Bone marrow (tissue), 2 donors: ENCODE results near the gene TSPYL6.

Experiments
- DNase-seq, 2 donors: peaks; one replicate each; lab custom pipeline; 2025; lab: John Stamatoyannopoulos, UW

The TSPYL6 gene

DNA sequence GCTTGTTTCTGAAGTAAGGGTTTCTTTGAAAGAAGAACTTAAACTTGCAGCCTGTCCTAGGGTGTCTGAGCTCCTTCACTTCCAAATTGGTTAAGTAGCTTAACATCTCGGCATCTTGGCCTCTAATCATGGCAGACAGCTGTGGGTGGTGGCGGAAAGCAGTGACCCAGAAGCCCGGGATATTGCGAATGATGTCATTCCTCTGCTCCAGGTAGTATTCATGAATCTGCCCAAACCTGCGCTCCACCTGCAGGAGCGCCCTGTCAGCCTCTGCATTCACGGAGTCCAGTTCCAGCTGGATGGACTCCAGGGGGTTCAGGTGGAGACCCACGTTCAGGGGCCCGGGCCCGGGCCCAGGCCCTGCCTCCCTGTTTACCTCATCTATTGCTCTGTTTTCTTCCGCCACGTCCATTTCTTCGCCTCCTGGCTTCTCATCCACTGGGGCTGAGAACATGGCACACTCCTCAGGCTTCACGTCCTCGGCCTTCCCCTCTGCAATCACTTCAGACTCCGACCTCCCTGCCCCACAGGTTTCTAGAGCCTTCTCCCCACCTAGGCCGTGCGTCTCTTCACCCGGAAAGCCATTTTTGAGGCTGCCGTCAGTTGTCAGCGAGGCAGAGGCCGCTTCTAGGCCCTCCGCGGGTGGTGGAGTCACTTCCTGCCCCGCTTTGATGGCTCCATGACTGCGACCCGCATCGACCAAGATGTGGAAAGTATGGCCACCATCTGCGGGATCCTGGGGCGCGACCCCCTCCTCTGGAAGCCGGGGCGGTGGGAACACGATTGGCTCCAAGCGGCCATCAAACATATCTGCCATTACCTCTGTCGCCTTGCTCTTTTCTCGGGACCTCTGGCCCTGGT is 569 bp downstream of the TSPYL6 start:
- no peak for DNase-seq

DNA sequence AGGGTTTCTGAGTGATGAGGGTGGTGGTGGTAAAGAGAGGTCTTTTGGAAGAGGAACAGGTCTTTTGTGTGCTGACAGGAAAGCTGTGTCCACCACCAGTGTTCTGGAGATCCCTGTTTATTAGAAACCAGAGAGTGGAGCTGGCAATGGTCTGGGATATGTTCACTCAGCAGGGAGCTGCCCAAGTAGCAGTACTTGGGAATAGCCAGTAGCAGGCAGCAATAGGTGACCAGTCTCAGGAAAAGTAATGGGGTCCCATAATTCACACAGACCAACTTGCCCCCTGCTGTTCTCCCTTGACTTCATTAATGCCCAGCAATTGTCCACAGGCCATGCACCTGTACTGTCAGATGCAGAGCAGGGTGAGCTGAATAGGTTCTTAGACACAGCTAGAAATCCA is 1.8 kb downstream of the TSPYL6 start:
- no peak for DNase-seq

DNA sequence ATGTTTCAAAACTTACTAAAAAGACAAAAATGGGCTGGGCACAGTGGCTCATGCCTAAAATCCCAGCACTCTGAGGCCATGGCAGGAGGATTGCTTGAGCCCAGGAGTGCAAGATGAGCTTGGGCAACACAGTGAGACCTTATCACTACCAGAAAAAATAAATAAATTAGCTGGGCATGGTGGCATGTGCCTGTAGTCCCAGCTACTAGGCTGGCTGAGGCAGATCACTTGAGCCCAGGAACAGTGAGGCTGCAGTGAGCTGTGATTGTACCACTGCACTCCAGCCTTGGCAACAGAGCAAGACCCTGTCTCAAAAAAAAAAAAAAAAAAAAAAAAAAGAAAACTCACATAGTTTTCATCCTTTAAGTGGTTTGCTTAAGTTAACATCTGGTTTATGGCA is 6.4 kb downstream of the TSPYL6 start:
- no peak for DNase-seq

GRCh38 chr2:54247115-54247514 is 8.9 kb downstream of the TSPYL6 start:
- no peak for DNase-seq

DNA sequence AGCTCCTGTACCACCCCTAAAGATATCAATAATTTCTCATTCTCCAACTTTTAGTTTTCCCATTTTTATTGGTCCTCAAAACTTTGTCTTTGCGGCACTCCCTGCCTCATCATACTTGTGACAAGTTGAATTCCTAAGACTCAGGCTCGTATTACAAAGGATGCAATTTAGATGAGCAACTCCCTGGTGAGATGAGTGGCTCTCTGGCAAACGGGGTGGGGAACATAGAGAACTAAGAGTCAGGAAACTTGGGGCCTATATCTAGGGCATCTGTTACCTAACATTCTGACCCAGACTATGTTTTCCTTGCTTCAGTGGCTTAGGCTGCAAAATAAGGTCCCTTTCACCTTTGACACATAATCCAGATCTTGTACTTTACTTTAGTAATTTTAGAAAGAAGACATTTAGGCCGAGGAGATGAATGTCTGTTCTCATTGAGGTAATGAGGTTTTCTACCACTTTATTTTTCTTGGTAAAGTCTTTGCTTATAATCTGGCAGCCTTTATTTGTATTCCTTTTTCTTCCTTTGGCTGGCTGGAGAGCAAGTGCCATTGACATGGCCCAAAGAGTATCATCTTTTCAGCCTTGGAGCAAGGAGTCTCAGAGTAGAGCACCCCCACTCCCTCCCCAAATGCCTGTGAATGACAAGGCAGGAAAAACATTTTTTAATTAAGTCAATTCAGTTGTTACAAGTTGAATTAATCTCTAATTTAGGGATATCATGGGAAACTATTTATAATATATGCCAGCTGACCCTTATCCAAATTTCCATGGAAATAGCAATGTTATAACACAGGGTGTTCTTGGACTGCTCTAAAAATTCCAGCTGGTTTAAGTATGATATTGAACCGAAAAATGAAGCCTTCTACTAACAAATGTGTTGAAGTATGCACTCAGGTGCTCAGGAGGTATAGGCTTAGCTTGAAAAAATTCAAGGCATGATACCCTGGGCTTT is 15.2 kb downstream of the TSPYL6 start:
- DNase-seq, result no peak

DNA sequence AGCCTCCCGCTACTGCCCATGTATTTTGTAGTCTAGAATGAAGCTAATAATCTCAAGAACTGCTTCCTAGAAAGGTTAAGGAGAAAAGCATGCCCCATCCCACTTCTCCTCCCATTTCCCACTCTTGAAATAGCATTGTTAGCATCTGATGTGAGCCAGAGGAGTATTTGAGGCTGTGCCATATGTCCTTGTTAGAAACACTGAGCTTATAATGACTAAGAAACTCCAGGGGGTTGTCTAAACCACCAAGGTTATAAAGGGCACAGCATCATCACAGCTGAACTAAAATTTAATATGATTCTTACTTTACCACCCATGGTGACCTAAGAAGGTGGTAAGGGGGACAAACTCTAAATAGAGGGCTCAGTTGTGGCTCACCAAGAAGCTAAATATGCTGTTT is 16.6 kb downstream of the TSPYL6 start:
- DNase-seq, result no peak

DNA sequence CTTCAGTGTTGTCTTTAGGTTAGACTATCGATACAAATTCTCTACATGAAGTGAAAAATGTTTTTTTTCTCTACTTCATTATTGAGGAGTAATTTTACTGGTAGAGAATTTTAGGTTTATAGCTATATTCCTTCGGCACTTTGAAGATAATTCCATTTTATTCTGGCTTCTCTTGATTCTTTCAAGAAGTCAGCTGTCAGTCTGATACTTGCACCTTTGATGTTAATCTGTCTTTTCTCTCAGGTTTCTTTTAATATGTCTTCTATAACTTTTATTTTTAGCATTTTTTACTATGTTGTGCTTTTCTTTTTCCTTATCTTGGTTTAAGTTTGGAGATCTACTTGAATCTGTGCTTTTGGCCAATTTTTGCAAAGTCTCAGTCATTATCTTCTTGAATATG is 18.6 kb downstream of the TSPYL6 start:
- DNase-seq, result no peak

GRCh38 chr2:54233832-54234649 is 22.0 kb downstream of the TSPYL6 start:
- DNase-seq, result no peak

GRCh38 chr2:54228945-54229344 is 27.1 kb downstream of the TSPYL6 start:
- DNase-seq, result no peak

DNA sequence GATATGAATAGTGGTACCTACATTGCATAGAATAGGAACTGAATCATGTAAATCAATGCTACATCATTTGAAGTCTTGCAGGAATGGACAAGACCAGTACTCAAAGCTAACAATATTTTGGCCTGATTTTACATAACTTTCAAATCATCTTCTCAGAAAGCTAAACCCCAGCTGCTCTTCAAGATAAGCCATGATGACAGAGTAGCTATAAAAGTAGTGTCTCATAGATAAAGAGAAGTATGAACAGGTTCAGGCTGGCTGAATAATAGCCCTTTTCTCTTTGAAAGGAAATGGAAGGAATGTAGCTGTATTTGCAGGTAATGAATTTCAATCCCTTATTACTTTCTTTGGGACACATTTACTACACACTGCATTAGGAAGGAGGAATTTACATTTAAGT is 28.2 kb downstream of the TSPYL6 start:
- DNase-seq, result no peak

DNA sequence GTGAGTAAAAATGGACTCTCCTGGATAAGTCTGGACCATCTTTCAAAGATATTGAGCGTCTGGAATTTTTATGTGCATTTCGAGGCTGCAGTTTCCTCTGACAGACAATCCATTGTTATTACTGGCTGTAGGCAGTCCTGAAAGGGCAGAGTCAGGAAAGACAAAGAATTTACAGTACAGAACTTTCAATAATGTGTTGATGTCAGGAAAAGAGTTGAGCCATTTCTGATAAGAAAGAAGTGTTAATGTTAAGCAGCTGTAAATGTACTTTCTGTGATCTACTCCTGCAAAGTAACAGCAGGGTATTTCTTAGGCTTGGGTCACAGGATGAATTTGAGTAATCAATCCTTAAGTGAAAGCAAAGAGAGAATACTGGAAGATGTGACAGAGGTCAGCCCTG is 29.8 kb downstream of the TSPYL6 start:
- no peak for DNase-seq

DNA sequence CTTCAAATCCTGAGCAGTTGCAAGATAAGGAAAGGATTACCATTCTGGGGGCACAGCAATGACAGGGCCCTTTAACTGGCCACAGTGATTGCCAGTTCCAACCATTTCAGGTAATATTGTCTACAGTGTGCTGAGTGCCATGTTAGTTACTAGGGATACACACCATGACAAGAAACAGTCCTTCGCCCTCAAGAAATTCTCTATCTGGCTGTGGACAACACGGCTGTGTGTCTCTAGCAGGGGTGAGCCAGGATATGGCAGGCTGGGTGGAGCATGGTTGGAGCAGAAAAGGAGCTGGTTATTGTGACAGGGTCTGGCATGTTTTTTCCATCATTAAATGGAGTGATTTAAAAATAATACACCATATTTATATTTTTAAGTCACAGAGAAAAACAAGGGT is 31.0 kb downstream of the TSPYL6 start:
- DNase-seq, result no peak

- DNase-seq, result no peak
These were observed 42.9 kb downstream of the TSPYL6 start for GRCh38 chr2:54213082-54213481.

DNA sequence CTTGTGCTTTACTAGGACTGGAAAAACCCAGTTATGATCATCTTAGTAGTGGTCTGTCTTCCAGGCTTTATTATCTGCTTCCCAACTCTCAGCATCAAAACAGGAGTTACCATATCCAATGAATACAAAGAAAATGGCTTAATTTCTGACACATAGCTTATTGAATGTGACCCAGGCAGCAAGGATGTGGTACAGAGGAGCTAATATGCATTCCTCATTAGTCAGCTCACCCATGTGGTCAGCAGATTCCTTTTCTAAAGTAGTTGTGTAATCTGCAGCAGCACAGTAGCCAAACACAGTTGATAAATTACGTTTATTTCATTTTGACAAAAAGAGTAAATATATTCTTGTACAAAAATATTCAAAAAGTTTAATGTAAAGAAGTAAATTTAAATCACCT is 43.6 kb downstream of the TSPYL6 start:
- no peak for DNase-seq

DNA sequence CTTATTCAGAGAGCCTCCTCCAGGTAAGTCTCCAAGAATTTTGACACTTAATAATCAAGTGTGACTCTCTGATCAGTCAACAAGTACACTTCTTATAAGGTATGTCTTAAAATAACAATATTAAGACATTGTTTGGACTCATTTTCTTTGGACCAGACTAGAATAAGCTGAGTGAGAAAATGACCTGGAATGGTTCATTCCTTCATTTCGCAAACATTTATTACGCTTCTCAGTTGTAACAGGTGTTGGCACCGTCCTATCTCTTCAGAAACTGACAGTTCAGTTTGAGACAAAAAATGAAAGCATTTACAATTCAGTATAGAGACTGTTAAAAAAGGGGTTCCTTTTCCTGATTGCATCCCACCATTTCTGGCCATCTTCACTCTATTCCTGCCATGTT is 46.6 kb downstream of the TSPYL6 start:
- no peak for DNase-seq

DNA sequence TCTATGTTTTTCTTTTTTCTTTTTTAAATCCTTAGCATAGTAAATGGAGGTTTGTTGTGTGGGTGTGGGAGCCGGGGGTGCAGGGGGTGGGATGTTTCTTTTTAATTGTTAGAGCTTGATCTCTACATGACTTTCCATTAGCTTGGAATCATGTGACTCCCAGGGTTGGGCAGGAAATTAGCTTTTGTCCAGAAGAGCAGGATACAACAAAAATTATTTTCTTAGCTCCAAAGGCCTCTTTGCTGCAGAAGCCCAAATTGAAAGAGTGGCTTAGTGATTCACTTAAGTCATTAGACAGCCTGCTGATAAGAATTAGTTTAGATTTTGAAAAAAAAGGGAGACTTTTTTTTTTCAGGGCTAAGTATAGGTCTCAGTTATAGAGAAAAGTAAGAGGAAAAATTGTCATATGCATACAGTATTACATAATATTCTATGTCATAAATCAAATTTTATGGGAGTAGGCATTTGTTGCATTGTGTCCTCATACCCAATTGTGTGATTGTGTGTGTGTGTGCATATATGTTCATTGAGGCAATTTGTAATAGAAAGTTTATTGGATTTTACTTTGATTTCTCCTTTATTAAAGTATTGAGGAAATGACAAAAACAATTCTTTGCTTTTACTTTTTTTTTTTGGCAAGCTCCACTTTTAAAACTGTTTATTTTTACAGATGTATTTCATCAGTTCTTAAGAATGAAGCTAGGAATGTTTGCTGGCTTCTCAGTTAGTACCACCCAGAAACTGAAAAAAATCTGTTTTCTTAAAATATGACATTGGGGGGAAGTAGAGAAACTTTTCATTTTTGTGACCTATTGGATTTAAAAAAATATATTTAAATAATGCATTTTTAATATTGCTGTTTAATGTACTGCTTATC is 47.4 kb downstream of the TSPYL6 start:
- no peak for DNase-seq

- DNase-seq, result no peak
These were observed 48.3 kb downstream of the TSPYL6 start for GRCh38 chr2:54207666-54208195.

DNA sequence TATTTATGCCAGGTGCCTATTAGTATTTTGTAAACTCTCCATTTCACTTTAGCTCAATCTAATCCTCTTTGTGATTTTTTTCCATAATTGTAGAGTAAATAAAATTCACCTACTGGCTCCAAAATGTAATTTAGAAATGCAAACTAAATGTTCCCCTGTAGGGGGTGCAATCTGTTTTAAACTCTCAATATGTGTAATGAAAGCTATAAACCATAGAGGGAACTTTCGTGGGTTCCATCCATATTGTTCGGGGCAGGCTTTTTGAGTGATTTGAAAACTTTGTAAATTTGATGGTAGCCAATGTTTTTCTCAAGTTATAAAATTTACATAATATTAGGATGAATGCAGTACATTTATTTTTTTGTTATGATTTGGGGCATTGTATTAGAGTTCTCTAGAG is 49.4 kb downstream of the TSPYL6 start:
- no peak for DNase-seq

GRCh38 chr2:54204476-54204875 is 51.6 kb downstream of the TSPYL6 start:
- DNase-seq, result no peak
